Tibial artery (tissue), 4 donors: ENCODE measurements around the gene SMIM45.

ENCODE experiments used
- DNase-seq, 2 donors: peaks; one replicate each; pipeline ENCODE4 v3.0.0-alpha.2; 2019
- H3K27ac ChIP-seq, 2 donors: fragments of 200-600 bp; sonication (generic) in 1 of 2; 1 replicate in 1 of 2; 2 replicates in 1 of 2; pipeline ENCODE4 v1.5.1; 2018 to 2019; ENCODE audit warnings: mild to moderate bottlenecking in 1 of 2
- H3K27me3 ChIP-seq, 2 donors: fragments of 200-600 bp; sonication (generic) in 1 of 2; one replicate each; pipeline versions ENCODE4 v1.5.1 to v1.6.0; 2016 to 2019
- H3K36me3 ChIP-seq, 3 donors: fragments of 200-600 bp; sonication (generic) in 2 of 3; one replicate each; pipeline ENCODE4 v1.5.1; 2016 to 2019; ENCODE audit warnings: mild to moderate bottlenecking in 2 of 3
- H3K4me1 ChIP-seq, 4 donors: fragments of 200-600 bp; sonication (generic) in 2 of 4; 1 replicate in 3 of 4; 2 replicates in 1 of 4; pipeline ENCODE4 v1.5.1; 2016 to 2019
- H3K4me3 ChIP-seq, 2 donors: fragments of 200-600 bp; sonication (generic) in 1 of 2; 1 replicate in 1 of 2; 2 replicates in 1 of 2; pipeline ENCODE4 v1.5.1; 2018 to 2019; ENCODE audit warnings: mild to moderate bottlenecking in 2 of 2
- H3K9me3 ChIP-seq, 3 donors: fragments of 200-600 bp; sonication (generic) in 1 of 3; one replicate each; pipeline ENCODE4 v1.5.1; 2016 to 2019
- CTCF ChIP-seq, 2 experiments: fragments of 200-600 bp in 1 of 2; fragments of 450-650 bp in 1 of 2; IDR thresholded peaks; one replicate each; pipeline ENCODE4 v1.5.1; 2017 to 2019; ENCODE audit warnings: antibody characterized with exemption in 2 of 2, mild to moderate bottlenecking in 1 of 2, moderate library complexity in 1 of 2
- intact Hi-C: fragments of 100-400 bp; cut with DNase I; formaldehyde crosslinking; loops from one replicate; pipeline ENCODE4 v1.15.0; 2023; ENCODE audit warnings: low total_unique reads

The SMIM45 gene

GRCh38 chr22:41913842-41914534 lies 38.0 kb upstream of the SMIM45 start:
- intact Hi-C loops, result no loop called here
- H3K9me3 ChIP-seq, result no peaks in the 10 kb centered on the region
- TF ChIP-seq CTCF (IDR thresholded peaks at IDR 0.05), result no peak
- H3K4me3 ChIP-seq, result no peak overlapping the region
- no peak for DNase-seq
- H3K27me3 ChIP-seq, result peaks cover 8 to 99% of the 10 kb centered on the region in 2 donors
- H3K27ac ChIP-seq, result no peak overlapping the region
- peaks cover 0 to 50% (median 39%) of the 10 kb centered on the region in 4 donors for H3K4me1 ChIP-seq
- no peaks in the 10 kb centered on the region for H3K36me3 ChIP-seq

DNA sequence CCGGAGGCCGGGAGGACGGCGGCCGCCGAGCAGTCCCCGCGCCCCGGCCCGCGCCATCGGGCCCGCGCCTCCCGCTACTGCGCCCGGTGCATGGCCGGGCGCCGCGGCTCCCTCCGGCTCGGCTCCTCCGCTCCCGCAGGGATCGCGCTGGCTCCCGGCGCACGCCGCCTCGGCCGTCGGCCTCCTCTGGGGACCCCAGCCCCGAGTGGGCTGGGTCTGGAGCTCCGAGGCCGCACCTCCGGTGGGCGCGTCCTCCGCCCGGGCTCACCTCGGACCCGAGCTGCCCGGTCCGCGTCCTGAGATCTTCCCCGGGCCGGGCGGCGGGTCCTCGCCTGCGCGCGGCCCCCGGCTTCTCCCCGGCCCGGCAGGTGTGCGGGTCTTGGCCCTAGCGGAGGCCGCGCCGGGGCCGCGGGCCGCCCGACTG lies 37.3 kb upstream of the SMIM45 start:
- no peak for DNase-seq
- peak overlapping the region; percentile 31 to 48 for H3K4me3 ChIP-seq

GRCh38 chr22:41915035-41915785 lies 36.7 kb upstream of the SMIM45 start, which contains the start of gene SHISA8:
TSS of gene SHISA8 (minus strand) at chr22:41915074. CDS start at chr22:41914667, 407 bp downstream.
- Histone ChIP-seq H3K9me3 (no peaks in the 10 kb centered on the region), H3K36me3 (no peaks in the 10 kb centered on the region), H3K27ac (no peak within 1 kb of the TSS), H3K4me3 (peak within 1 kb of the TSS; percentile 31 to 48), H3K27me3 (peaks cover 5 to 99% of the 10 kb centered on the region in 2 donors), H3K4me1 (peaks cover 0 to 55% (median 44%) of the 10 kb centered on the region in 4 donors)
- intact Hi-C loops, result no loop called here
- TF ChIP-seq CTCF (IDR thresholded peaks at IDR 0.05), result no peak
- no peak for DNase-seq

More for the DNA sequence above, 37.3 kb upstream of the SMIM45 start:
- Histone ChIP-seq H3K27ac (no peak overlapping the region), H3K9me3 (no peaks in the 10 kb centered on the region), H3K4me1 (peaks cover 0 to 55% (median 44%) of the 10 kb centered on the region in 4 donors), H3K27me3 (peaks cover 8 to 99% of the 10 kb centered on the region in 2 donors), H3K36me3 (no peaks in the 10 kb centered on the region)
- intact Hi-C loops, result no loop called here
- TF ChIP-seq CTCF (IDR thresholded peaks at IDR 0.05), result no peak

GRCh38 chr22:41915786-41916493 lies 36.0 kb upstream of the SMIM45 start:
- no peaks in the 10 kb centered on the region for H3K36me3 ChIP-seq
- H3K4me3 ChIP-seq, result no peak overlapping the region
- peaks cover 0 to 99% of the 10 kb centered on the region in 2 donors for H3K27me3 ChIP-seq
- no peak overlapping the region for H3K27ac ChIP-seq
- intact Hi-C loops, result no loop called here
- H3K9me3 ChIP-seq, result no peaks in the 10 kb centered on the region
- peaks cover 0 to 50% (median 38%) of the 10 kb centered on the region in 4 donors for H3K4me1 ChIP-seq
- no peak for DNase-seq
- no peak for TF ChIP-seq CTCF (IDR thresholded peaks at IDR 0.05)

DNA sequence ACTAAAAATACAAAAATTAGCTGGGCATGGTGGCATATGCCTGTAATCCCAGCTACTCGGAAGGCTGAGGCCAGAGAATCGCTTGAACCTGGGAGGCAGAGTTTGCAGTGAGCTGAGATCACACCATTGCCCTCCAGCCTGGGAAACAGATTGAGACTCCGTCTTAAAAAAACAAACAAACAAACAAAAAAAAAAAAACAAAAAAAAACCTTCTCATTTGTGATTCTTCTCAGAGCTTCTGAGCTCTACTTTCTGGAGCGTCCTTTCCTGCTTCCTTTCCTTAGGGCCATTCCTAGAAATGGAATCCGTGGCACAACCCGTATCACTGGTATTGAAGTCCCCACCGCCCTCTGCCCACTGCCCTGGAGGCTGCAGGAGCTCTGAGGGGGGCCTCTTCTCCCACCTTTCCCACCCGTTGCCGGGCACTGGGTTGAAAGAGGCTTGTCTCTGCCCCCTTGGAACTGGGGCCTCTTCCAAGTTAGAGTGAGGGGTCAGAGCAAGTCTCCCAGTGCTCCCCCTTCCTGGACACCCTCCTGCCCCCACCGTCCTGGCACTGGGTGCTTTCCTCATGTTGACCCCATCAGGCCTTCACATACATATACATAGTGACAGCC lies 35.1 kb upstream of the SMIM45 start:
- Histone ChIP-seq H3K4me3 (no peak overlapping the region), H3K4me1 (peaks cover 0 to 46% (median 31%) of the 10 kb centered on the region in 4 donors), H3K27me3 (peaks cover 0 to 90% of the 10 kb centered on the region in 2 donors), H3K9me3 (no peaks in the 10 kb centered on the region), H3K27ac (no peak overlapping the region), H3K36me3 (no peaks in the 10 kb centered on the region)
- DNase-seq, result no peak
- TF ChIP-seq CTCF (IDR thresholded peaks at IDR 0.05), result no peak
- intact Hi-C loops, result no loop called here
